Activated B cell treated with CpG ODN at 0.5 μM for 24 hours (primary cell): ENCODE data around the gene WDR88. TPM values are rescaled to one million over a fixed set of nuclear protein-coding genes. Genes with fewer than 3 reads are reported as not detected.

ENCODE experiments used
- ATAC-seq: fragments of 200-7000 bp; cut with Tn5 transposase; one replicate; pipeline ENCODE4 v1.10.0; 2021; ENCODE audit warnings: low read depth, mild to moderate bottlenecking, moderate library complexity
- CTCF ChIA-PET: fragments of 350-600 bp; sonication (Branson Sonifier 250); formaldehyde crosslinking; loops from one replicate; lab custom pipeline; 2021; ENCODE audit warnings: antibody characterized with exemption; lab: Charles Lee
- POLR2A ChIA-PET: fragments of 350-600 bp; sonication (Branson Sonifier 250); formaldehyde crosslinking; loops from one replicate; lab custom pipeline; 2021; ENCODE audit warnings: antibody characterized with exemption; lab: Charles Lee
- DNase-seq: peaks from one replicate; pipeline ENCODE4 v3.0.0; 2022
- H3K27ac Mint-ChIP-seq: one replicate; pipeline ENCODE4 v1.8.0; 2020; ENCODE audit warnings: mixed read lengths
- H3K27me3 Mint-ChIP-seq: one replicate; pipeline ENCODE4 v1.8.0; 2021; ENCODE audit warnings: mixed read lengths
- H3K36me3 Mint-ChIP-seq: one replicate; pipeline ENCODE4 v1.8.0; 2021; ENCODE audit warnings: low read depth, mixed read lengths
- H3K4me1 Mint-ChIP-seq: one replicate; pipeline ENCODE4 v1.8.0; 2021; ENCODE audit warnings: mixed read lengths
- H3K4me3 Mint-ChIP-seq: one replicate; pipeline ENCODE4 v1.8.0; 2020; ENCODE audit warnings: mild to moderate bottlenecking, mixed read lengths
- H3K9me3 Mint-ChIP-seq: one replicate; pipeline ENCODE4 v1.8.0; 2020; ENCODE audit warnings: mixed read lengths
- intact Hi-C: fragments of 100-400 bp; cut with micrococcal nuclease; formaldehyde crosslinking; loops from one replicate; pipeline ENCODE4 v1.15.1; 2024
- total RNA-seq: library from RNA; stranded (reverse); gene quantifications from 2 replicates; pipeline ENCODE4 v1.2.3, GENCODE V29; 2022
- TF ChIP-seq, protein P1 (sequence below): fragments of 200-600 bp; IDR thresholded peaks from one replicate; pipeline ENCODE4 v1.8.0; 2022; ENCODE audit warnings: antibody characterized with exemption, mild to moderate bottlenecking

The WDR88 gene
- total RNA-seq, 1 donor from 2014 or later, result 0.51 TPM

GRCh38 chr19:33196446-33197193 is 64.7 kb downstream of the WDR88 start:
- Mint-ChIP-seq H3K9me3 (no peaks in the 10 kb centered on the region), H3K36me3 (no peaks in the 10 kb centered on the region), H3K4me1 (peaks cover 7% of the 10 kb centered on the region), H3K4me3 (no peak overlapping the region), H3K27ac (no peak overlapping the region), H3K27me3 (peaks cover 29% of the 10 kb centered on the region)
- CTCF ChIA-PET, result no interaction called here
- POLR2A ChIA-PET, result no interaction called here
- intact Hi-C loops, result no loop called here
- DNase-seq, result no peak
- ATAC-seq, result no peak
- TF ChIP-seq, protein P1, sequence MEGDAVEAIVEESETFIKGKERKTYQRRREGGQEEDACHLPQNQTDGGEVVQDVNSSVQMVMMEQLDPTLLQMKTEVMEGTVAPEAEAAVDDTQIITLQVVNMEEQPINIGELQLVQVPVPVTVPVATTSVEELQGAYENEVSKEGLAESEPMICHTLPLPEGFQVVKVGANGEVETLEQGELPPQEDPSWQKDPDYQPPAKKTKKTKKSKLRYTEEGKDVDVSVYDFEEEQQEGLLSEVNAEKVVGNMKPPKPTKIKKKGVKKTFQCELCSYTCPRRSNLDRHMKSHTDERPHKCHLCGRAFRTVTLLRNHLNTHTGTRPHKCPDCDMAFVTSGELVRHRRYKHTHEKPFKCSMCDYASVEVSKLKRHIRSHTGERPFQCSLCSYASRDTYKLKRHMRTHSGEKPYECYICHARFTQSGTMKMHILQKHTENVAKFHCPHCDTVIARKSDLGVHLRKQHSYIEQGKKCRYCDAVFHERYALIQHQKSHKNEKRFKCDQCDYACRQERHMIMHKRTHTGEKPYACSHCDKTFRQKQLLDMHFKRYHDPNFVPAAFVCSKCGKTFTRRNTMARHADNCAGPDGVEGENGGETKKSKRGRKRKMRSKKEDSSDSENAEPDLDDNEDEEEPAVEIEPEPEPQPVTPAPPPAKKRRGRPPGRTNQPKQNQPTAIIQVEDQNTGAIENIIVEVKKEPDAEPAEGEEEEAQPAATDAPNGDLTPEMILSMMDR, result no peak

- H3K27ac Mint-ChIP-seq, result no peak overlapping the region
- ATAC-seq (no peak), DNase-seq (no peak)
- TF ChIP-seq, protein P1, result no peak
- ChIA-PET CTCF (no interaction called here), POLR2A (no interaction called here)
- H3K4me3 Mint-ChIP-seq, result no peak overlapping the region
- H3K27me3 Mint-ChIP-seq, result peaks cover 20% of the 10 kb centered on the region
- no peaks in the 10 kb centered on the region for H3K36me3 Mint-ChIP-seq
- intact Hi-C loops, result no loop called here
- peaks cover 7% of the 10 kb centered on the region for H3K4me1 Mint-ChIP-seq
- H3K9me3 Mint-ChIP-seq, result no peaks in the 10 kb centered on the region
Observed at GRCh38 chr19:33197591-33198000, 65.7 kb downstream of the WDR88 start.

DNA sequence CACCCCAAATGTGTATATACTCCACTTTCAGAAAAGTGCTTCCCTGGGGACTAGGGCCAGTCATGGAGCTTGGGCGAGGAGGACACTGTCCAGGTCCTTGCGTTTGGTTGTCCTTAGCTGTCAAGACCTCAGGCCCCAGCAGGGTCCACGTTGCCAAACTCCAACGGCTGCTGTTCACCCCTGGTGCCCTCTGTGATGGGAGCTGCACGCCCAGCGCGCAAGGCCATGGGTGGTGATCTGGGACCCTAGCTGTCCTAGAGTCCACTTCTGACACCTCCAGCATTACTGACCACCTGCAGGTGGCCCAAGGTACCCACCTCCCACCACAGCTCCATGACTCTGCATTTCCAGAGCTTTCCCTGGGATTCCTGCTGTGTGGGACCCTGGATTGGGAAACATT is 66.3 kb downstream of the WDR88 start:
- ATAC-seq (no peak), DNase-seq (no peak)
- Mint-ChIP-seq H3K9me3 (no peaks in the 10 kb centered on the region), H3K4me3 (no peak overlapping the region), H3K27me3 (peaks cover 15% of the 10 kb centered on the region), H3K4me1 (peaks cover 7% of the 10 kb centered on the region), H3K36me3 (no peaks in the 10 kb centered on the region), H3K27ac (no peak overlapping the region)
- intact Hi-C loops, result no loop called here
- ChIA-PET POLR2A (no interaction called here), CTCF (no interaction called here)
- TF ChIP-seq, protein P1, result no peak

GRCh38 chr19:33199441-33200265 is 67.7 kb downstream of the WDR88 start:
- CTCF ChIA-PET, result no interaction called here
- no peaks in the 10 kb centered on the region for H3K9me3 Mint-ChIP-seq
- no peaks in the 10 kb centered on the region for H3K36me3 Mint-ChIP-seq
- peaks cover 8% of the 10 kb centered on the region for H3K27me3 Mint-ChIP-seq
- POLR2A ChIA-PET, result interaction anchor here (0.7 kb wide), 1 partner anchor 15 kb away, joined by 5 read pairs; no protein-coding TSS in a partner anchor
- no peak overlapping the region for H3K27ac Mint-ChIP-seq
- peaks cover 3% of the 10 kb centered on the region for H3K4me1 Mint-ChIP-seq
- TF ChIP-seq, protein P1, result no peak
- DNase-seq (no peak), ATAC-seq (no peak)
- intact Hi-C loops, result no loop called here
- no peak overlapping the region for H3K4me3 Mint-ChIP-seq

DNA sequence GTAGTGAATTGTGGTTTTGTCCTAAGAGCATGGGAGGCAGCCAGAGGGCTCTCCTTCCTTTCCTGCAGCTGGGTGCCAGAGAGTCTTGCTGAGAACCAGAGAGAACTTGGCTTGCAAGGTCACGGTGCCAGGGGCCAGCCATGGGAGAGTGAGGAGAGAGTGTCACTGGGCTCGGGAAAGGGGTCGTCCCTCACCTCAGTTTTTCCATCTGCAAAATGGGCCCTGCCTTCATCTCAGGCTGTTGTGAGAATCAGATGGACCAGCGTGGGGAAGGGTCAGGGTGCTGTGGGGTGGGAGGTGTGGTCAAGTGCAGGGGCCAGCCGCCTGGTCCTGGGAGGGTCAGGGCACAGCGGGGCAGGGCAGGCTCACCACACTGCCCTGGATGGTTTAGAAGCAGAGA is 69.6 kb downstream of the WDR88 start:
- DNase-seq (no peak), ATAC-seq (no peak)
- Mint-ChIP-seq H3K27ac (no peak overlapping the region), H3K4me1 (no peaks in the 10 kb centered on the region), H3K27me3 (peaks cover 3% of the 10 kb centered on the region), H3K4me3 (no peak overlapping the region), H3K9me3 (no peaks in the 10 kb centered on the region), H3K36me3 (no peaks in the 10 kb centered on the region)
- intact Hi-C loops, result no loop called here
- POLR2A ChIA-PET, result no interaction called here
- TF ChIP-seq, protein P1, result no peak
- CTCF ChIA-PET, result no interaction called here
